Small intestine (tissue), 7 donors: ENCODE data around the gene MKI67. TPM values are rescaled to one million over a fixed set of nuclear protein-coding genes. Genes with fewer than 3 reads are reported as not detected.

ENCODE experiments used
- DNase-seq, 2 donors: peaks; one replicate each; pipeline versions ENCODE4 v3.0.0 to v3.0.0-alpha.2; 2013
- FAIRE-seq: peaks from 2 replicates; lab custom pipeline; 2012; peaks lifted over from hg19 to GRCh38; lab: Jason Lieb, UNC
- H3K27ac ChIP-seq, 3 donors: one replicate each; pipeline ENCODE4 v1.5.1; 2013; ENCODE audit warnings: low read length in 2 of 3, mild to moderate bottlenecking in 2 of 3, control low read depth in 1 of 3, inconsistent platforms in 1 of 3, low read depth in 1 of 3, moderate library complexity in 1 of 3
- H3K27me3 ChIP-seq, 3 donors: one replicate each; pipeline ENCODE4 v1.6.1; 2013; ENCODE audit warnings: low read length in 3 of 3, inconsistent platforms in 1 of 3; ENCODE audit not compliant: control insufficient read depth in 3 of 3, insufficient read depth in 3 of 3
- H3K36me3 ChIP-seq, 3 donors: one replicate each; pipeline ENCODE4 v1.6.1; 2013; ENCODE audit warnings: low read length in 3 of 3, inconsistent platforms in 1 of 3, low read depth in 1 of 3, mild to moderate bottlenecking in 1 of 3, moderate library complexity in 1 of 3; ENCODE audit not compliant: control insufficient read depth in 3 of 3, insufficient read depth in 2 of 3
- H3K4me1 ChIP-seq, 3 donors: one replicate each; pipeline ENCODE4 v1.6.1; 2013; ENCODE audit warnings: low read length in 2 of 3, inconsistent platforms in 1 of 3, low read depth in 1 of 3, mild to moderate bottlenecking in 1 of 3, moderate library complexity in 1 of 3; ENCODE audit not compliant: control insufficient read depth in 3 of 3, insufficient read depth in 2 of 3
- H3K4me3 ChIP-seq, 3 donors: one replicate each; pipeline ENCODE4 v1.5.1; 2013; ENCODE audit warnings: low read length in 3 of 3, control low read depth in 1 of 3, inconsistent platforms in 1 of 3, low read depth in 1 of 3, mild to moderate bottlenecking in 1 of 3, moderate library complexity in 1 of 3
- H3K9me3 ChIP-seq, 2 donors: one replicate each; pipeline ENCODE4 v1.6.1; 2013; ENCODE audit warnings: low read depth in 1 of 2, low read length in 1 of 2; ENCODE audit not compliant: control insufficient read depth in 2 of 2, insufficient read depth in 1 of 2
- WGBS, 3 donors: extraction: QIAGEN DNeasy Blood & Tissue Kit; methylation state at CpG; one replicate each; pipeline ENCODE4 v1.1.7; 2013; 5-methylcytosine and 5-hydroxymethylcytosine counted together
- polyA plus RNA-seq, 4 donors: library from polyadenylated mRNA; stranded (reverse) in 3 of 4; unstranded in 1 of 4; fragments of 200-250 nt in 3 of 4; fragments of 120-200 nt in 1 of 4; gene quantifications; one replicate each; pipeline versions ENCODE4 v1.2.1 to v1.2.3, GENCODE V29; 2013
- donor health status: healthy with polysubstance abuse.
- donor health status: control.
- donor health status: control.
- donor health status: Bipolar disorder and iron deficiency.
- donor health status: healthy.

Gene MKI67
- polyA plus RNA-seq, 4 donors: 0.45 to 29.6 (median 15.5) TPM

DNA sequence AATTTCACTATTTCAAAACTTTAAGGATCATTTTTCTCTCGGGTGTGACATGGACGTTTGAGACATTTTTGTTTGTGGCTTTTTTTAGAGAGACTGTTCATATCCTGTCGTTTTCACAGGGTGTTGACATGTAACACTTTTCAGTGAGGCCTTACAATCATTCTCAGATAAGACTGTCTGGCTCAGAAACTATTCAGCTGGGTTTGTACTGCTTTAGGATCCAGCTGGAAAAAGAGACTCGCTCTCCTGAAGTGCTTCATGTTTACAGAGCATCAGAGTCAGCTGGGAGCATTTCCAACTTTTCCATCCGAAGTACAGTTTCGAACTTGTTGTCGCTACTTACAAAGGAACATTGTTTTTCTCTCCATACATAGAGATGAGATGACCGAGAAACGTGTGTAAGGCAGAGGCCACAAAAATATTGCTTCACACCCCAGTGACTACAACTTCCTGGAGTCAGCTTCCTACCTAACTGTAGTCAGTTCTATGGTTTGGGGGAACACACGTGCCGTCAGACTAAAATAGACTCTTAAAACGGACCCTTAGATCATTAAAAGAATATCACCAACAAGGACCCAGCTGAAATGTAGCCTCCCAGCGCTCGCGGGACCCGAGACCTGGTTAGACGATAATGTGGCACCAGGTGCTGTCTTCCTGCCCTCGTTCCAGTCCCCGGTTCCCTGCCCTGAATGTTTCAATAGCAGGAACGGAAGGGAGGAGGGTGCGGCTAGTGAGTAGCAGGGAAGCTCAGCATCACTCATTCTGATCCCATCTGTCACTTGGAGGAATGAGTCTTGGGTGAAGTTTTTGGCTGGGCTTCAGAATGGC lies 78.0 kb downstream of the MKI67 start:
- H3K36me3 ChIP-seq: peaks cover 0 to 31% (median 0%) of the 10 kb centered on the region in 3 donors
- H3K27me3 ChIP-seq: no peaks in the 10 kb centered on the region
- FAIRE-seq (no peak), DNase-seq (peak; percentile 42 to 48)
- no peaks in the 10 kb centered on the region for H3K9me3 ChIP-seq
- H3K27ac ChIP-seq: peak overlapping the region; percentile 69 to 92 (median 75)
- H3K4me3 ChIP-seq: peak overlapping the region in 2 of 3 donors; percentile 7 to 42
- WGBS, 3 donors: 4 to 25% (median 8%) methylated on average over 21 of the region's 21 CpGs
- peaks cover 4 to 14% (median 5%) of the 10 kb centered on the region in 3 donors for H3K4me1 ChIP-seq

DNA sequence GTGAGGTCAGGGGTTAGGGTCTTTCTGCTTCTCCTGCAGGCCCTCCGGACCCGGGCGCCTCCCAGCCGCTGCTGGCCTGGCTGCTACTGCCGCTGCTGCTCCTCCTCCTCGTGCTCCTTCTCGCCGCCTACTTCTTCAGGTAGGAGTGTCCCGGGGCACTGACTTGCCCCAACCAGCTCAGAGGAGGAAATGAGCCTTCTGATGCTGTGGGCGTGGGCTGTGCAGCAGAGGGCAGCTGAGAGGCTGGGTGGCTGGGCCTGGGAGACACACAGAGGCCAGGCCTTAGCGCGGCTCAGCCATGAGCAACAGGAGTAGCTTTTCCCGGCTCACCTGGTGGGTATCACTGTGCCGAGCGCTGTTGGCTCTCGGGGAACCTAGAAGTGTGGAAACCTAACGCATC lies 78.9 kb downstream of the MKI67 start:
- FAIRE-seq: no peak
- H3K27me3 ChIP-seq: no peaks in the 10 kb centered on the region

DNA sequence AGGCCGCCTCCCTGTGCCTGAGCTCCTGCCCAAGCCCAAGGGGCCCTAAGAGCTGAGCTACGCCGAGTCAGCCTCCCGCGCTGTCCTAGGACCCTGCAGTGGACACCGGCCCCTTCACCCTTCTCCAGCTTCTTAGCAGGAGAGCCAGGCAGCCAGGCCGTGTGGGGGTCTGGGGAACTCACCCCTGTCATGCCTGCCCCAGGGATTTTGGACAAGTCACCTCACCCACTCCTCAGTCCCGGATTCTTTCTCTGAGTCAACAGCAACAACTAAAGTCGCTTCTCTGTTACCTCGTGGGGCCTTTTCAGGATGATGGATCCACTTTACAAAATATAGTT lies 79.3 kb downstream of the MKI67 start:
- no peaks in the 10 kb centered on the region for H3K27me3 ChIP-seq
- DNase-seq (no peak), FAIRE-seq (no peak)
- H3K36me3 ChIP-seq: peaks cover 0 to 22% (median 0%) of the 10 kb centered on the region in 3 donors
- no peaks in the 10 kb centered on the region for H3K9me3 ChIP-seq
- H3K4me1 ChIP-seq: peaks cover 4 to 14% (median 5%) of the 10 kb centered on the region in 3 donors
- WGBS, 3 donors: 66 to 81% (median 70%) methylated on average over 10 of the region's 10 CpGs
- peak overlapping the region; percentile 45 to 92 (median 75) for H3K27ac ChIP-seq
- H3K4me3 ChIP-seq: no peak overlapping the region

More for the DNA sequence above, 78.9 kb downstream of the MKI67 start:
- WGBS, 3 donors: 0 to 27% (median 13%) methylated on average over 17 of the region's 17 CpGs
- peak overlapping the region in 2 of 3 donors; percentile 7 to 42 for H3K4me3 ChIP-seq
- peaks cover 0 to 24% (median 0%) of the 10 kb centered on the region in 3 donors for H3K36me3 ChIP-seq
- H3K27ac ChIP-seq: peak overlapping the region; percentile 69 to 92 (median 75)
- H3K4me1 ChIP-seq: peaks cover 4 to 14% (median 5%) of the 10 kb centered on the region in 3 donors
- no peaks in the 10 kb centered on the region for H3K9me3 ChIP-seq
- peak; percentile 90 to 95 for DNase-seq

Other genes starting within 250 kb of the MKI67 start
- gene CLRN3, start 233.5 kb downstream of the MKI67 start, polyA plus RNA-seq: 100 to 1,000 TPM in 2 of 4 donors, 10 to 100 TPM in 2; 72.0 to 150 (median 93.4) TPM
- 10 to 100 TPM in 1 of 4 donors, 1 to 10 TPM in 3; 2.7 to 21.0 (median 6.2) TPM for gene PTPRE, start 219.3 kb downstream of the MKI67 start, polyA plus RNA-seq